ENCODE measurements around the gene CPNE6. TPM values are rescaled to one million over a fixed set of nuclear protein-coding genes. Genes with fewer than 3 reads are reported as not detected.

CPNE6 gene
- total RNA-seq, 1 donor = not detected

- no peak for TF ChIP-seq CTCF (IDR thresholded peaks at IDR 0.05; ENCODE audit: insufficient read depth, low read length)
- DNase-seq (ENCODE audit: low read depth) = no peak
- peak overlapping the region; percentile 91 for H3K4me3 ChIP-seq (ENCODE audit: low read depth, low read length)
Measured at GRCh38 chr14:24113379-24113800, 42.0 kb downstream of the CPNE6 start.

- H3K4me3 ChIP-seq (ENCODE audit: low read depth, low read length) = peak overlapping the region; percentile 91
- TF ChIP-seq CTCF (IDR thresholded peaks at IDR 0.05; ENCODE audit: insufficient read depth, low read length) = no peak
- DNase-seq (ENCODE audit: low read depth) = no peak
Measured at GRCh38 chr14:24113801-24114531, 42.6 kb downstream of the CPNE6 start.

GRCh38 chr14:24114532-24115421, 43.4 kb downstream of the CPNE6 start, which contains the start of the genes DCAF11 and NRL:
TSS of gene DCAF11 (plus strand) at chr14:24114777. CDS start at chr14:24115595, 818 bp downstream.
TSS of gene NRL (minus strand) at chr14:24114949. CDS start at chr14:24082848, 32,101 bp downstream.
- peak within 1 kb of the TSS; percentile 91 for H3K4me3 ChIP-seq (ENCODE audit: low read depth, low read length)
- TF ChIP-seq CTCF (IDR thresholded peaks at IDR 0.05; ENCODE audit: insufficient read depth, low read length) = no peak
- peak; percentile 100 for DNase-seq (ENCODE audit: low read depth)

DNA sequence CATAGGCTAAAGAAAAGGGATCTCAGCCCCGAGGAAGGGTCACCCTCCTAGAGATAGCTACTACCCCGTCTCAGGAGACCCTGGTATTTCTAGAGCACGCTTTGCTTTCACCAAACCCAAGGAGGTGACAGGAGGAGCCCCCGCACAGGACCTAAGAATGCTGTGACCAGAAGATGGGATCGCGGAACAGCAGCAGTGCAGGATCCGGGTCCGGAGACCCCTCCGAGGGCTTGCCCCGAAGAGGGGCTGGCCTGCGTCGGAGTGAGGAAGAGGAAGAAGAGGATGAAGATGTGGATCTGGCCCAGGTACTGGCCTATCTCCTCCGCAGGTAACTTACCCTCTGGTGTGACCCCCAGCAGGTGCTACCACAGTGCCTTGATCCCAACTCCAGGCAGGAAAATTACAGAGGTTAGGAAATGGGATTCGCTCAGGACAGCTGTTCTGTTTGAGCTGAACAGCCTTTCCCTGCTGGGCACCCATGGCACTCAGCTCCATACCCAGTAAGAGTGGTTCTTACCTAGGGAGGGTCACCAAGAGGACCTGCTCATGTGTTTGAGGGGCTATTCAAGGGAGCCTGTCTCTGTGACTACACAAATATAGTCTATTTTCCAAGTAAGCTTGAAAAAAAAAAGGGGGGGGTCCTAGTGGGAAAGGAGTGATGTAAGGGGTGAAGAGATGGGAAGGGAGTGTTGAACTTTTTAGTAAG, 44.2 kb downstream of the CPNE6 start:
- DNase-seq (ENCODE audit: low read depth) = no peak
- TF ChIP-seq CTCF (IDR thresholded peaks at IDR 0.05; ENCODE audit: insufficient read depth, low read length) = no peak
- peak overlapping the region; percentile 91 for H3K4me3 ChIP-seq (ENCODE audit: low read depth, low read length)

DNA sequence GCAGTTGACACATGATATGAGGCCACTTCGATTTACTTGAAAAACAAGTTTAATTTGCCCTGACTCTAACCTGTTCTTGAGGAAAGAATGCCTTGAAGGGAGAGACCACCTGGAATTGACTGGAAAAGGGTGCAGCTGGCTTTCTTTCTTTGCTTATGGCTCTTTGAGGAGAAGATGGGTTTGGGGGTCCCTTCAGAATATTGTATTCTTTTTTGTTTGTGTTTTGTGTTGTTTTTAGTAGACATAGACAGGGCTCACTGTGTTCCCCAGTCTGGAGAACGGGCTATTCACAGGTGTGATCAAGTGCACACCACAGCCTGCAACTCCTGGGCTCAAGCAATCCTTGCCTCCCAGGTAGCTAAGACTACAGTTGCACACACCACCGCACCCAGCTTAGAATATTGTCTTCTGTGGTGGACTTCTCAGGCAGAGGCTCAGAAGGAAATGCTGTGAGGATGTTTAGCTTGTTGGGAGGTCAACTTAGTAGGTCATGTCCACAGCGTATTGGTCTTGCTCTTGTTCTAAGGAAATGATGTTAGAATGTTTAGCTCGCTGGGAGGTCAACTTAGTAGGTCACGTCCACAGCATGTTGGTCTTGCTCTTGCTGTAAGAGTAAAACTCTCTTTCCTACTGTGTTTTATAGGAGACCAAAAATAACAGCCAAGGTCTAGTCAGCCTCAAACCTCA, 44.9 kb downstream of the CPNE6 start:
- H3K4me3 ChIP-seq (ENCODE audit: low read depth, low read length) = peak overlapping the region; percentile 15
- no peak for DNase-seq (ENCODE audit: low read depth)
- no peak for TF ChIP-seq CTCF (IDR thresholded peaks at IDR 0.05; ENCODE audit: insufficient read depth, low read length)

DNA sequence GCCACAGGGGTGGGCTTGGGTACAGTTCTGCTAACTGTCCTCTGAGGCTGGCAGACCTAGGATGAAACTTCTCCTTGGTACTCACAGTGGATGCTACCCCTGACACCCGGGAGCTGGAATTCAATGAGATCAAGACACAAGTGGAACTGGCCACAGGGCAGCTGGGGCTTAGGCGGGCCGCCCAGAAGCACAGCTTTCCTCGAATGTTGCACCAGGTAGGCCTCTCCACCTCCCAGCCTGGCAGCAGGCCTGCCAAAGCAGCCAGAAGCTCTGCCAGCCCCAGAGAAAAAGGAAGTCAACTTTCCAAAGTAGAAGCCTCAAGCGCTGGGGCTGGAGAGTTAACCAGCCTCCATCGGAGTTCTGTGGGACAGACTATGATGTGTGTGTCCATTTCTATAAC, 45.8 kb downstream of the CPNE6 start:
- DNase-seq (ENCODE audit: low read depth) = no peak
- no peak for TF ChIP-seq CTCF (IDR thresholded peaks at IDR 0.05; ENCODE audit: insufficient read depth, low read length)
- no peak overlapping the region for H3K4me3 ChIP-seq (ENCODE audit: low read depth, low read length)

All from fibroblast of the aortic adventitia (primary cell).